ENCODE data around the gene ST7.
"Not testable (repeated sequence)": the region's sequence is repeated elsewhere in the genome, so short reads cannot be mapped to it uniquely, and the experiment has no call there.

ST7 gene

DNA sequence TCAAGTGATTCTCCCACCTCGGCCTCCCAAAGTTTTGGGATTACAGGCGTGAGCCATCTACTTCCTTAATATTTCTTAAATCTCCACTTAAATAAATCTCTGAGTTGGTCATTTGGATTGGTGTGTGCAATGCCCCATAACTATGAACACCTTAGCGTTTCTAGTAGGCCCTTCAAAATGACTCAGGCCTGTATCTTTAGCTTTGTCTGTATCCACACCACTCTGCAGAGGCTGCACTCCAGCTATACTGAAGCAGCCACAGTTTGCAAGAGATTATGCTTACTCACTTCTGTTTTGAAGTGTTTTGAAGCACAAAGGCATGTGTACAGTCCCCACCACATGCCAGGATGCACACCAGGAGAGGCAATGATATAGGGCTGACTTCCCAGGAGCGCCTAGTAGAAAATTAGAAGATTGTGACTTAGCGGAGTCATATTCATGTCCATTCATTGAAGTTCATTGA lies 2.4 kb upstream of the ST7 start:
- no peak for DNase-seq (ENCODE audit: low spot score)

DNA sequence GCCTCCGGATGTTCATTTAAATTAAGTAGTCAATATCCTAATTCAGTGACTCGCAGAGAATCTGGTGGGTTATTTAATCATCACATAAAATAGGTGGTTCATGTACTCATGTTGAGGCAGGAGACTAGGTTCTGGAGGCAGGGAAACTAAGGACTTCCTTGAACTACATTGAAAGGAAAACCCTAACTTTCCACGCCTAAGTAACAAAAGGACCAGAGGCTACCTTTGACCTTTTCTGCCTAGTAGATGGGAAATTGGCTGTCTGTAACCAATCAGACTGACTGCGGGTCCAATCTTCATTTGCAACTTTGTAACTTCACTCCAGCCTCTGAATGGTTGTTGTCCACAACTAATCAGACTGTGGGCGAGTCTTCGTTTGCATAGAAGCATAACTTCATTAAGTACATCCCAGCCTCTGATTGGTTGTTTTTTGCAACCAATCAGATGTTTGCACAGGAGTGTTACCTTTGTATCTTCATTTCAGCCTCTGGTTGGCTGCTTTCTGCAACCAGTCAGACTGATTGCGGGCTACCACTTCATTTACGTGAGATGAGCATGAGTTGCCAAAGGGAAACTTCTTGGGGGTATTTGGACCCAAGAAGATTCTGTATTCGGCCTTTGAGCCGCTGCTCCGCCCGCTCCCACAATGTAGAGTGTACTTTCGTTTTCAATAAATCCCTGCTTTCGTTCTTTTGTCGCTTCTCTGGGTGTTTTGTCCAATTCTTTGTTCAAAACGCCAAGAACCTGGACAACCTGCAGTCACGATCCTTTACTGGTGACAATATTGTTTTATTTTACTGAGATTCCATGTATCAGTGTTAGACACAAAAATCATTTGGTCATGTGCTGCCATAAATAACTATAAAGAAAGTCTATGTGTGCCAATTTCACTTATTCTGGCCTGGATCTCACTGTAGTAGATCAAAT lies 1.7 kb upstream of the ST7 start:
- no peak for DNase-seq (ENCODE audit: low spot score)

DNA sequence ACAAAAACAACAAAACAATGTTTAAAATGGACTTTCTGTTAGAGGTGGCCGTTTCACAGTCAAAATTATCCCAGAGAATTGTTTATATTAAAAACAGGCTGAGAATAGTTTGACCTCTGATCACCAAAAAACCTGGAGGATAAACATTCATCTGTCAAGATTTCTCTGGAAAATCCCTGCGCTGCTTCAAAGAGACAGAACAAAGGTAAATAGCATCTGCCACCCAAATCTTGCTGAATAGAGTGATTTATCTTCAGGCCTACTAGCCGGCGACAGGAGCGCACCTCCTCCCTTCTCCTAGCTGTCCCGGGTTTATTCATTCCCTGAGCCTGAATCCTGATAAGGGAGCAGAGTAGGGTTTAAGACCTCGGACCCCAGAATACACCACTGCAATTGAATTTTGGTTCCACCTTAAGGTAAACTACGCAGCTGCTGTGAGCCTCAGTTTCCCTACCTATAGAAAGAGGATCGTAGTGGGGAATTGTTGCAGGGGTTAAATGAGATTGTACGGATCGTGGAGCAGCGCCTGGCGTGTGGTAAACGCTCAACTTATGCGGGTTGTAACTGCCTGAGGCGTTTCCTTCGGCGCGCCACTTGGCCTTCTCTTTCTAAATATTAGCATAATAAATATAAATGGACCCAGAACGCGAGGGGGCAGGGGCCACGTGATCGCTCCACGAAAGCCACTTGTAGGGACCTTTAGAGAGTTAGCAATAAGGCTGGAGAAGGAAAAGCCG lies 498 bp upstream of the ST7 start:
- DNase-seq (ENCODE audit: low spot score) = no peak

DNA sequence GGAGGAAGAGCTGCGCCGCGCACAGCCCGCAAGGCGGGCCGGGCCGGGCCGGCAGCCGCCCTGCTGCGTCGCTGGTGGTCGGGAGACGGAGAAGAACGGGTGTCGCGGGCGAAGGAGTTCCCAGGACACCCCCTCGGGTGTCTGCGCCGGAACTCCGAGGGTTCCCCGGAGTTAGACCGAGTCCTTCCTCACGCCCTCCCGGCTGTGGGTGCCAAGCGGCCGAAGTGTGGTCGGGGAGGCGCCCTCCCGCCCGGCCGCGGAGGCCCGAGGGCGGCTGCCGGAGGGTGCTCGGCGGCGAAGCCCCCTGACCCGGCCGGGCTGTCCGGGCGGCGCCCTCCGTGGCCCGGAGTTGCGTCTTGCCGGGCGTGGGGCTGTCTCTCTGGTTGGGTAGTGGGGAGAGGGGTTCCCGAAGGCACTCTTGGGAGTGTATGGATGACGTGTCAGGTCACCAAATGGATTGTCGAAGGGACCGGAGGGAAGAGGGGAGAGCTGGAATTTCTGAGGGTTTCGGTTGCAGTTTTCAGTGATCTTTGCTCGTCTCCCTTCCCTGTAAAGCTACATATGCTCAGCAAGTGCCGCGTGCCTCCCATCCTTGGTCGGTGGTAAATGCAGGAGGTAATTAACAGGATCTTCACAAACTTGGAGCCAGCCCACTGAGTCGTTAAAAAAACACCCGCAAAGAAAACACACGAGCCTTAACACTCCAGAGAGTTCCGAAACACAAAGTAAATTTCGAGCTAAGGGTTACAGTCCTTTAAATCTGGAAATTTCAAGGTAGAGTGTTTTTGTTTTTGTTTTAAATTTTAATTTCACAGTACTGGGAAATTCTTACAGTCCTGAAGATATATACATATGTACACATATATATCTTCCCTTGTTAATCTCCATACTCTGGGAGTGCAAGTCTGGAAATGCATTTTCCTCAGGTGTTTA lies 871 bp downstream of the ST7 start:
- peak; percentile 79 for DNase-seq (ENCODE audit: low spot score)

DNA sequence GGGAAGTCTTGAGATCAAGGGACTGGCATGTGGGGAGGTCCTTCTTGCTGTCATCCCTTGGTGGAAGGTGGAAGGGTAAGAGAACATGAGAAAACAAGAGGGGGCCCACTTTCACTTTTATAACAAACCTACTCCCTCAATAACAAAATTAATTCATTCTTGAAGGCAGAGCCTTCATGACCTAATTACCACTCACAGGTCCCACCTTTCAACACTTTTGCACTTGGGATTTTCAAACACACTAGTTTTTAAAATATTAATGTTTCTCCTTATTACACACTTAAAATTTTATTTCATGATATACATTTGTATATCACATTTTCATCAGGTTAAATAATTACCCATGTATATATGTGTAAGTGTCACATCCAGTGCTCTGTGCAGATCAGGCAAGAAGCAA lies 2.0 kb downstream of the ST7 start:
- no peak for DNase-seq (ENCODE audit: low spot score)

DNA sequence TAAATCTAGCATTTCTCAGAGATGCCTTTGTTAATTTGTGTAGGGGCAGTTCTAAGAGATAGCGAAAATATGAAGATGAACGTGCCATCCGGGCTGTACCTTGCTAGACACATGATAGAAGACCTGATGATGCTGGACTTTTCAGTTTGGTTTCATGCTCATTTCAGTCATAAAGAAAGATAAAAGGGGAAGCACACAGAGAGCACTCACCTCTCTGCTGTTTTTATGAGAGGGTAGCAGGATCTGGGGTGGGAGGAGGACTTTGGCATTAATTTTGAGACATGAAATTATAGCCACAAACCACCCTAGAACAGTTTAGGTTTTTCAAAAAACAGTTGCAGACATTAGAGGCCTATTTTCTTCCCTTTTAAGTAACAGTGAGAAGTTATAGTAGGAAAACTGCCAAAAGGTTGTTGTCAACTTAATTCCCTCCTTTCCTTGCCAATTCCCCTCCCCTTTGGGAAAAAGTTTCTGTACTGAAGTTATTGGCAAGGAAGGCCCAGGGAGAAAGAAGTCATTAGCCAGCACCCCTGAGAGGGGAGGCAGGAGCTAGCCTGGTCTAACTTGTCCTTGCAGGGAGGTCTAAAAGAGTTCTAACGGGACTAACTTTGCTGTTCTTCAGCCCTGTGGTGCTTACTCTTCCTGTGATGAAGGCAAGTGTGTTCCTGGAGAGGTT lies 2.6 kb downstream of the ST7 start:
- DNase-seq (ENCODE audit: low spot score) = no peak

DNA sequence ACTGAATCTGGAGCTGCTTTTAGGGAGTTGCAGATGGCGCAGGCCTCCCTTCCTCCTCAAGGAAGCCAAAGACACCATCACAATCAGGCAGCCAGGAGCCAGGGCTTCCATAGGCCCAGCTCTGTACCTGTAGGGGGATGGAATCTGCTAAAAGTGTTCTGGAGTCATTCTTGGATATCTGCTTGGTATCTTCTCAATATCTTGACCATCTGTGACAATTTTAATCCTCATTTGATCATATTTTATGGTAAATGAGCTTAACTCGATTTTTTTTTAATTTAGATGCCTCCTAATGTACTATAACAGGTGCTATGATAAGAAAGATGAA lies 3.1 kb downstream of the ST7 start:
- DNase-seq (ENCODE audit: low spot score) = no peak

DNA sequence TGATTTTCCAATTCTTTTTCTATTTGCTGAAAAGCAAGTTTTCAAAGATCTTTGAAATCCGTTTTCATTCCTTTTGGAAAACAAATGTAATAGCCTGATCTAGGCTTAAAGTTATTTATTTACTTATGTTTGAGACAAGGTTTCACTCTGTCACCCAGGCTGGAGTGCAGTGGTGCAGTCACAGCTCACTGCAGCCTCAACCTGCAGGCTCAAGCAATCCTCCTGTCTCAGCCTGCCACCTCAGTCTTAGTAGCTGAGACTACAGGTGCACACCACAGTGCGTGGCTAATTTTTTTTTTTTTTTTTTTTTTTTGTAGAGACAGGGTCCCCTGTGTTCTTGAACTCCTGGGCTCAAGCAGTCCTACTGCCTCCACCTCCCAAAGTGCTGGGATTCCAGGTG lies 4.6 kb downstream of the ST7 start:
- no peak for DNase-seq (ENCODE audit: low spot score)

DNA sequence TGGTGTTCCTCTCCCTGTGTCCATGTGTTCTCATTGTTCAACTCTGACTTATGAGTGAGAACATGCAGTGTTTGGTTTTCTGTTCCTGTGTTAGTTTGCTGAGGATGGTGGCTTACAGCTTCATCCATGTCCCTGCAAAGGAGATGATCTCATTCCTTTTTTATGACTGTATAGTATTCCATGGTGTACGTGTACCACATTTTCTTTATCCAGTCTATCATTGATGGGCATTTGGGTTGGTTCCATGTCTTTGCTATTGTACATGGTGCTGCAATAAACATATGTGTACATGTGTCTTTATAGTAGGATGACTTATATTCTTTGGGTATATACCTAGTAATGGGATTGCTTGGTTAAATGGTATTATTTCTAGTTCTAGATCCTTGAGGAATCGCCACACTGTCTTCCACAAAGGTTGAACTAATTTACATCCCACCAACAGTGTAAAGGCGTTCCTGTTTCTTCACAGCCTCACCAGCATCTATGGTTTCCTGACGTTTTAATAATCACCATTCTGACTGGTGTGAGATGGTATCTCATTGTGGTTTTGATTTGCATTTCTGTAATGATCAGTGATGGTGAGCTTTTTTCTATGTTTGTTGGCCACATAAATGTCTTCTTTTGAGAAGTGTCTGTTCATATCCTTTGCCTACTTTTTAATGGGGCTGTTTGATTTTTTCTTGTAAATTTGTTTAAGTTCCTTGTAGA lies 8.8 kb downstream of the ST7 start:
- DNase-seq (ENCODE audit: low spot score) = not testable (repeated sequence)

DNA sequence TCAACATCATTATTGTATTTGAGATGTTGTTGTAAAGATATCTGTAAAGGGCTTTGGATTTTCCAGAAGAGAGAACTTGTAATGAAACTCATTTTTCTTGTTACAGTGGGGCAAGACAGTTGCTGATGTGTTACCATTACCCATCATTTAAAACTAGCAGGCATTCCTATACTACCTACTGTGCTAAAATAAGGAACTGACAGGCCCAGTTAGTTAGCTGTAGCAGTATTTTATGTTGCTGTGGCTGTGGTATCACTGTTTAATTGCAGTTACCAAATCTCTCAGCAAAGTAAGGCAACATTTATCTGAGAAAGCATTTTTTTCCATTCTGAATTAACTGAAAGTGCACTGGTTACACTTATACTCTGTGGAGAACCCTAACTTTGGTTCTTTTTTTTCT lies 9.9 kb downstream of the ST7 start:
- no peak for DNase-seq (ENCODE audit: low spot score)

DNA sequence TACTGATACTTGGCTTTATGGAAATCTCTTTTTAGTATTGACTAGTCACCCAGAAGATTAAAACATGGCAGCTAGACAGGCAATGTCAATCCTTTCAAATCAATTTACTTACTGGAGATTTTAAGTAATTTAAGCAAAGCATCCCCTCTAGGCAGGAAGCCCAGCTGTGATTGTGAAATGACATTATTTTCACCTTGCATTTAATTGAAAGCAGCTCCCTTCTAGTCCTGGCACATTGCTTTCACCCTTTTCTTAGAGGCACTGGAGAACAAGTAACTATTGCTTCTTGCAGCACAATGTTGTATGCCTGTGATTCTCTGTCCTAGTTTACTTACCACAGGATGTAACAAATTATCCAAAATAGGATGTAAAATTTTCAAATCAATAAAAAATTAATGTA lies 13.3 kb downstream of the ST7 start:
- no peak for DNase-seq (ENCODE audit: low spot score)

DNA sequence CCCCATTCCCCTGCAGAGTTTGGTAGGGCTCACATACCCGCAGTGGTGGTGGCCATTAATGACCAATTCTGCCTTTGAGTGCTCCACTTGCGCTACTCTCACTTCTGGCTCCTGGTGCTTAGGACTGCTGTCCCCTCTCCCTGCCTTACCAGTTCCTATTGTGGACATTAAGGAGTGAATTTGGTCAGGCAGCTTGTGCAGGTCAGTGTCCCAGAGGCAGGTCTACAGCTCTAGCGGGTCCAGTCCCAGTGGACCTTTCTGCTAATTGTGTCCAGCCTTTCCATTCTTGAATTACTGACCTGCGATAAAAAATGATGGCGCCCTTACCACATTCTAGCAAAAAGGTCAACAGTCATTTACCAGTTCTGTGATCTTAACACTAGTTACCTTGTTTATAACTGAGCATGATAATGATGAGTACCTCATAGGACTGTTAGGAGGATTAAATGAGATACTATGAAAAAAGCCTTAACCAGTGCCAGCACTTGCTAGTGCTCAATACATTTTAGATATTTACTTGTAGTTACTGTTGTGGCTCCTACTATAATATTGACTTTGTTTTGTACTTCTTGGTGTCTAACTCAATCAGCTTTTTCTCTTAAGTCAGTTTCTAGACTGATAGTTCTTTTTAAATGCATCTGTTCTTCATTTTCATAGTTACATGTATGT lies 14.1 kb downstream of the ST7 start:
- DNase-seq (ENCODE audit: low spot score) = no peak

DNA sequence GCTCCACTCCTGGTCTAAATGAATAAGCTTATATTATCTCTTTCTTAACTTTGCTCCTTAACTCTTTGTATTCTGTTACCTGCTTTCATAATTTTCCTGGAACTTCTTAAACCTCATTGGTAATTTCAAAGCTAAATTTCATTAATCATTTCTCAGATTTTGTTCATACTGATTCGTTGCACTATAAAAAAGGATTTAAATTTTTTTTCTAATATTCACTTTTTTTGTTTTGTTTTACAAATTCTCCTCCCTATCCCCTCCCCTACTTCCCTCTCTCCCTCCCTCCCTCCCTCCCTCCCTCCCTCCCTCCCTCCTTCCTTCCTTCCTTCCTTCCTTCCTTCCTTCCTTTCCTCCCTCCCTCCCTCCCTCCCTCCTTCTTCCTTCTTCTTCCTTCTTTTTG lies 14.7 kb downstream of the ST7 start:
- DNase-seq (ENCODE audit: low spot score) = no peak

DNA sequence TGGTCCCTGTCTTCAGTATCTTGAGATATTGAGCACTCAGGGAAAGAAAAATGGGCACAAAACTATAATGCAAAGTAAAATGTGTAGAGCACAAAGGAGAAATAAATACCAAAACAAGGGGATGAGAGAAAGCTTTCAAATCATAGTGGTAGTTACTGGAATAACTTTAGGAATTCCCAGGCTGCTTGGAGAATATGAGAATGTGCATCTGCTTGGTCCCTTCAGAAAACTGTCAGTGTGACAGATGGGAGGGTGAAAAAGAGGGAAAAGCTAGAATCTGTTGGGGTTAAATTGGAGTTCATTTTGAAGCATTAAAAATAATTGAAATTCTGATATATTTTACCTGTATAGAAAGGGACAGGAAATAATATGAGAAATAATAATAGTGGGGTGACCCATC lies 15.3 kb downstream of the ST7 start:
- DNase-seq (ENCODE audit: low spot score) = no peak

DNA sequence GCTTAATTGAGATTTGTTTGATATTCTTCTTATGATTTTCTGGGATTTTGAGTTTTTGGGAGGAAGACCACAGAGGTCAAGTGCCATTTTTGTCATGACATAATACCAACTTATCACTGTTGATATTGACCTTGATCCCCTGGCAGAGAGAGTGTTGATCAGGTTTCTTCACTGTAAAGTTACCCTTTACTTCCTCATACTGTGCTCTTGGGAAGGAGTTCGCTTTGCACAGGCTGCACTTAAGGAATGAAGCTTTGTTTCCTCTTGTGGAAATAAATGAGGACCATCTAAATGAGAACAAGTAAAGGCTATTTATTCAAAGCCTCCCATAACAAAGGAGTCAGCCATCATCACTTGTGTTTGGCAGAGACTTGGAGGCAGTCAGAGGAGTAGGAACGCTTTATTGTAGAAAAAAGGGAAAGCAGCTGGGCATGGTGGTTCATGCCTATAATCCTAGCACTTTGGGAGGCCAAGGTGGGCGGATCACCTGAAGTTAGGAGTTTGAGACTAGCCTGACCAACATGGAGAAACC lies 16.1 kb downstream of the ST7 start:
- DNase-seq (ENCODE audit: low spot score) = no peak

DNA sequence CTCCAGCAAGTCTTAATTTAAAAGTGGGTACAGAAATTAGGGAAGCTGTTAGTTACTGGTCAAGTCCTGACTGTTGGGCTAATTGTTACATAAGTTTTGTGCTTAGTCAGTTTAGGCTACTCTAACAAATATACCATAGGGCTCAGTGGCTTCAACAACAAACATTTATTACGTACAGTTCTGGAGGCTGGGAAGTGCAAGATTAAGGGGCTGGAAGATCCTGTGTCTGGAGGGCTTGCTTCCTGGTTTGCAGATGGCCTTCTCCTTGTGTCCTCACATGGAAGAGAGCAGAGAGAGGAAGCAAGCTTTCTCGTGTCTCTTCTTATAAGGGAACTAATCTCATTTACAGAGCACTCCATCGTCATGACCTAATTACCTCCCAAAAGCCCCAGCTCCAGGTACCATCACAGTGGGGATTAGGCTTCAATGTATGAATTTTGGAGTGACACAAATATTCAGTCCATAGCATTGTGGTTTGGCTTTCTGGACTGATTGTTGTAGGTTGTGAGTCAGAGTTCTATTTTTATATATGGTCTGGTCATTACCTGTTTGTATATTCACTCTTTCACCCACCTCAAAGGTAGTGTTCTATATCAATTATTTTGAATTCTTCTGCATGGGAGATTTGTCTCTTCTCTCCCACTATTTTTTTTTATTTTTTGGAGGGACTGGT lies 17.1 kb downstream of the ST7 start:
- no peak for DNase-seq (ENCODE audit: low spot score)

DNA sequence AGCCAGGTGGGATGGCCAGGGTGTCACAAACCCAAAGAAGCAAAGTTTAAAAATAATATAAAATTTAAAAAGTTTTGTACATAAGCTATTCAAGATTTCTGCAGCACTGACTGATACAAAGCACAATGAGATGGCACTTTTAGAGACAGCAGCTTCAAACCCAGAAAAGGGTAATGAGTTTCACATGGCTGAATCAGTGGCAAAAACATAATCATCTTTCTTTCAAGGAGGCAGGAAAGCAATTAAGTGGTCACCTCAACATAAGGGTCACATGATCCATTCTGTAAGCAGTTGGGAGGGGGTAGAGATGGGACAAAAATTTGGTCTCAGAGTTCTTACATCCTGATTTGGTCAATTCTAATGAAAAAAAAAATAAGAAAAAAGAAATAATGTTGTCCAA lies 17.9 kb downstream of the ST7 start:
- not testable (repeated sequence) for DNase-seq (ENCODE audit: low spot score)

DNA sequence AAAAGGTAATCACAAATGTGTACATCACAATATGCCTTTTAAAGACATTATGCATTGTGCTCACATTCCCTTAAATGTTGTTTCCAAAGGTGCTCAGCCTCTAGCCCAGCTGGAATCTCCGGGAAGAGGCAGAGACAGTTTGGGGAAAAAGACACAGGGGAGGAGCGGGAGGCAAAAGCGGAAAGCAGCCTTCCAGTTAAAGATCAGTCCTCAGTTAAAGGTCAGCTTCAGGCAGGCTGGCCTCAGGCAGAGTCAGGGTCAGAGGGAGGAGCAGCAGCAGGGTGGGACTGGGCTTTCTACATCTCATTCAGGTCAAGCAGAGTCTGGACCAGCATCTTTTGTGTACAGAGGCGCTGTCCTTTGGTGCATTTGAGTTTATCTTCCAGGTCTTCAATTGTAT lies 18.6 kb downstream of the ST7 start:
- DNase-seq (ENCODE audit: low spot score) = no peak

DNA sequence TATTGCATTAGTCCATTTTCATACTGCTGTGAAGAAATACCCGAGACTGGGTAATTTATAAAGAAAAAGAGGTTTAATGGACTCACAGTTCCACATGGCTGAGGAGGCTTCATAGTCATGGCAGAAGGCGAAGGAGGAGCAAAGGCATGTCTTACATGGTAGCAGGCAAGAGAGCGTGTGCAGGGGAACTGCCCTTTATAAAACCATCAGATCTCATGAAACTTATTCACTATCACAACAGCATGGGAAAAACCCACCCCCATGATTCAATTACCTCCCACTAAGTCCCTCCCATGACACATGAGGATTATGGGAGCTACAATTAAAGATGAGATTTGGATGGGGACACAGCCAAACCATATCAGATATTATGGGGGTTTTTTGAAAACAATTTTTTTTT lies 21.7 kb downstream of the ST7 start:
- not testable (repeated sequence) for DNase-seq (ENCODE audit: low spot score)

DNA sequence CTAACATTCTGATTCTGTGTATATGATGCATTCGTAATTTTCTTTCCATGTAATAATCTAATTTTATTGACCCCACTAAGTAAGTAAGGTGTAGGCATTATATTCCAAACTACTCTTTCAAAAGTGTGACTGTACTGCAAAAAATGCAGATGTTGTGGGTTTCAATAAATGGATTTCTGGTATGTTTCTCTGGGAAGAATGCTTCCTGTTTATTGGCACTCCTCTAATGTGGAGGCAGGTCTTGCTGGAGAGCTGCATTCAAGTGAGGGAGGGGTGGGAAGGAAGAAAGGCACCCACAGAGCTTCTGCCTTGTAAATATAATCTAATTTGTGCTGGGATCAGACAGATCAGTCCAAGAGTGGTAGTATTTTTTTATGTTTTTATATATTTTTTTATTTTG lies 23.9 kb downstream of the ST7 start:
- DNase-seq (ENCODE audit: low spot score) = peak; percentile 28

Measured in AG08396 (cell line).